OCI-LY3 (cell line): Measurements from ENCODE around the gene KRT5.

Experiments used
- H2AFZ ChIP-seq: fragments of 200-600, 300-600 bp; shearing (Covaris generic); 2 replicates; pipeline ENCODE4 v1.6.0; 2014; ENCODE audit warnings: antibody characterized with exemption, low read depth, low read length
- H3K27ac ChIP-seq: fragments of 200-600, 300-600 bp; sonication (generic); 2 replicates; pipeline ENCODE4 v1.5.1; 2014; ENCODE audit warnings: mild to moderate bottlenecking, low read length, moderate library complexity, mixed read lengths
- H3K27me3 ChIP-seq: fragments of 200-600, 300-600 bp; sonication (generic); 2 replicates; pipeline ENCODE4 v1.6.1; 2014; ENCODE audit warnings: low read depth, low read length, mixed read lengths
- H3K36me3 ChIP-seq: fragments of 200-600, 300-600 bp; sonication (generic); replicated peaks from 2 replicates; pipeline ENCODE3; 2014; ENCODE audit warnings: low read depth, low read length, mixed read lengths
- H3K4me1 ChIP-seq: fragments of 300-600, 200-600 bp; sonication (generic); 2 replicates; pipeline ENCODE4 v1.6.1; 2014; ENCODE audit warnings: low read length, mixed read lengths
- H3K4me2 ChIP-seq: fragments of 200-600, 300-600 bp; sonication (generic); 2 replicates; pipeline ENCODE4 v1.6.1; 2014; ENCODE audit warnings: low read length, mixed read lengths
- H3K4me3 ChIP-seq: fragments of 300-600, 200-600 bp; sonication (generic); 2 replicates; pipeline ENCODE4 v1.5.1; 2014; ENCODE audit warnings: antibody characterized with exemption, mild to moderate bottlenecking, low read length, moderate library complexity
- H3K79me2 ChIP-seq: fragments of 300-600, 200-600 bp; shearing (Covaris generic); 2 replicates; pipeline ENCODE4 v1.6.1; 2014; ENCODE audit warnings: mild to moderate bottlenecking, low read length, mixed read lengths
- H3K9ac ChIP-seq: fragments of 300-600, 200-600 bp; shearing (Covaris generic); 2 replicates; pipeline ENCODE4 v1.6.0; 2014; ENCODE audit warnings: mild to moderate bottlenecking, low read length, moderate library complexity
- H3K9me3 ChIP-seq: fragments of 200-600, 300-600 bp; shearing (Covaris generic); 2 replicates; pipeline ENCODE4 v1.6.1; 2014; ENCODE audit warnings: low read length, mixed read lengths; ENCODE audit not compliant: insufficient read depth
- H4K20me1 ChIP-seq: fragments of 200-600, 300-600 bp; sonication (generic); 2 replicates; pipeline ENCODE4 v1.6.1; 2016; ENCODE audit warnings: low read length, mixed read lengths; ENCODE audit not compliant: insufficient read depth
- CTCF ChIP-seq: fragments of 200-600, 300-600 bp; sonication (generic); IDR thresholded peaks from 2 replicates; pipeline ENCODE4 v1.5.1; 2014; ENCODE audit warnings: antibody characterized with exemption, low read length, low read depth
- EZH2phosphoT487 ChIP-seq: fragments of 200-600 bp; shearing (Covaris generic); IDR thresholded peaks from 2 replicates; pipeline ENCODE4 v1.6.1; 2018; ENCODE audit warnings: antibody characterized with exemption, mixed run types, low read depth

KRT5 gene

GRCh38 chr12:52514471-52515318, 5.5 kb downstream of the KRT5 start:
- Histone ChIP-seq H3K4me1 (peaks cover 8% of the 10 kb centered on the region), H2AFZ (no peak overlapping the region), H3K27ac (no peak overlapping the region), H3K9me3 (no peaks in the 10 kb centered on the region), H3K79me2 (no peaks in the 10 kb centered on the region), H4K20me1 (no peaks in the 10 kb centered on the region), H3K4me3 (no peak overlapping the region), H3K27me3 (no peaks in the 10 kb centered on the region), H3K9ac (no peak overlapping the region), H3K36me3 (no peaks in the 10 kb centered on the region), H3K4me2 (no peak overlapping the region)
- no peak for TF ChIP-seq EZH2phosphoT487
- no peak for TF ChIP-seq CTCF

DNA sequence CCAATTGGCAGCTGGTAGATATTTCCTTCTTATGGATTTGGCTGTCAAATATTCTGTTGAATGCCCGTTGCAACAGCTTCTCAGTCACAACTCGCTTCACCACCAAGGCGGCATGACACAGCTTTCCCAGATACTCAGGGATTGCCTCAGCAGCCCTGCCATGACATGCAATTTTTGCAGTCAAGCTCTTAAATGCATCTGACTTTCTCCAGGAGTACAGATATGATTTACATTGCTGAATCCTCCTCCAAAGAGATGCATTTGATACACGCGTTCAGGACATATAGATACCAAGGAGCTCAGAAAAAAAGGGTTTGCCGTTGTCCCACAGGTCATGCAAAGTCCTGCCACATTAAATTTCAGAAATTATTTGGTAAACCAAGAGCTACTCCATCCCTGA, 6.5 kb downstream of the KRT5 start:
- Histone ChIP-seq H3K36me3 (no peaks in the 10 kb centered on the region), H3K4me3 (no peak overlapping the region), H3K9ac (no peak overlapping the region), H3K9me3 (no peaks in the 10 kb centered on the region), H3K27me3 (0 out of 2 replicates have a peak, but pooled peaks cover 1% of the 10 kb centered on the region), H4K20me1 (no peaks in the 10 kb centered on the region), H2AFZ (no peak overlapping the region), H3K79me2 (no peaks in the 10 kb centered on the region), H3K4me2 (no peak overlapping the region), H3K4me1 (peaks cover 10% of the 10 kb centered on the region), H3K27ac (no peak overlapping the region)
- TF ChIP-seq EZH2phosphoT487 (no peak), CTCF (no peak)

GRCh38 chr12:52508211-52508610, 12.0 kb downstream of the KRT5 start:
- Histone ChIP-seq H3K9me3 (no peaks in the 10 kb centered on the region), H4K20me1 (no peaks in the 10 kb centered on the region)

More at GRCh38 chr12:52508211-52508610, 12.0 kb downstream of the KRT5 start:
- Histone ChIP-seq H3K79me2 (no peaks in the 10 kb centered on the region), H3K4me3 (no peak overlapping the region), H3K4me1 (peaks cover 21% of the 10 kb centered on the region), H2AFZ (no peak overlapping the region), H3K9ac (no peak overlapping the region), H3K36me3 (no peaks in the 10 kb centered on the region), H3K4me2 (no peak overlapping the region), H3K27ac (no peak overlapping the region), H3K27me3 (peaks cover 16% of the 10 kb centered on the region)
- TF ChIP-seq EZH2phosphoT487 (no peak), CTCF (no peak)
